ENCODE measurements around the gene VAC14.
A peak's percentile ranks its signal among the peaks of the same experiment; 100 is the strongest.

The VAC14 gene

DNA sequence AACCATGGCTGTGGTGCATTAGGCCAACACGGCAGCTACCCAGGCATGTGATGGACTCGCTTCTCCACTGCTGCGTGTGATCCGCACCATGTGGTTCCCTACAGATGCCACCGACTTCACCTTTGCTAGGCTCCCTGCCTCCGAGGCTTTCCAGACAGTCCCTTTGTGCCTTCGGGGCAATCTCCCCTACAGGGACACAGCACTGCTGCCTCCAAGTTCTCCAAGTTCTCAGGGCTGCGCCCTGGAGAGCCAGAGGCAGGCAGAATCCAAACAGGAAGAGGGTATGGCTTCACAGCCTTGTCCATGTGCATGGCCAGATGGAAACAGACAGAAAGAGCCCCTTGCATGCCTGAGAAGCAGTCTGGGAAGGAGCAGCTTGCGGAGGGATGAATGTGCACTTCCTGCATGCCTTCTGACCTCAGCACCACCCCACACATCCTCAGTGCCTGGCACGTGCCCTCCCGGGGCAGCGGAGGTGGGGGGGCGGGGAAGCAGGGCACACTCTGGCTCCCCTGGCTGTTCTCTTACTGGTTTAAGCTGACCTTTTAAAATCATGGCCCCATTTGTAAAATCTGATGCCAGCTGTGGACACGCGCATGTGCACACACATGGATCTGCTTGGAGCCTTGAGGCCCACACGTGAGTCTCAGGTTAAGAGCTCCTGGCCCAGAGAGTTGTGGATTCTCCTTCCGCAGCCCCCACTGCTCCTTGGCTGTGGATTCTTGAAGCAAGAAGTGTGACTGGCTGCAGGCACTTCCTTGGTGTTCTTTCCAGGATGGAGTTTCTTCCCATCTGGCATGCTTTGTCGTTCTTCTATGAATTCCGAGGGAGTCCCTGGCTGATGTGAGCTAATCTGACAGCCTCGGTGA is 59.8 kb downstream of the VAC14 start:
- Histone ChIP-seq H3K36me3 (ENCODE audit: insufficient read depth, low read length) (peaks cover 29% of the 10 kb centered on the region), H3K27me3 (ENCODE audit: insufficient read depth, low read length) (no peaks in the 10 kb centered on the region), H3K27ac (ENCODE audit: low read depth, low read length) (no peak overlapping the region), H3K9ac (ENCODE audit: low read depth, low read length) (no peak overlapping the region), H3K9me3 (ENCODE audit: insufficient read depth, low read depth, low read length) (no peaks in the 10 kb centered on the region), H3K4me3 (ENCODE audit: low read length) (no peak overlapping the region), H3K4me1 (ENCODE audit: insufficient read depth, low read length) (peaks cover 9% of the 10 kb centered on the region; the same call in 1 of the 2 replicates)
- WGBS: 93% methylated on average over 20 of the region's 20 CpGs

DNA sequence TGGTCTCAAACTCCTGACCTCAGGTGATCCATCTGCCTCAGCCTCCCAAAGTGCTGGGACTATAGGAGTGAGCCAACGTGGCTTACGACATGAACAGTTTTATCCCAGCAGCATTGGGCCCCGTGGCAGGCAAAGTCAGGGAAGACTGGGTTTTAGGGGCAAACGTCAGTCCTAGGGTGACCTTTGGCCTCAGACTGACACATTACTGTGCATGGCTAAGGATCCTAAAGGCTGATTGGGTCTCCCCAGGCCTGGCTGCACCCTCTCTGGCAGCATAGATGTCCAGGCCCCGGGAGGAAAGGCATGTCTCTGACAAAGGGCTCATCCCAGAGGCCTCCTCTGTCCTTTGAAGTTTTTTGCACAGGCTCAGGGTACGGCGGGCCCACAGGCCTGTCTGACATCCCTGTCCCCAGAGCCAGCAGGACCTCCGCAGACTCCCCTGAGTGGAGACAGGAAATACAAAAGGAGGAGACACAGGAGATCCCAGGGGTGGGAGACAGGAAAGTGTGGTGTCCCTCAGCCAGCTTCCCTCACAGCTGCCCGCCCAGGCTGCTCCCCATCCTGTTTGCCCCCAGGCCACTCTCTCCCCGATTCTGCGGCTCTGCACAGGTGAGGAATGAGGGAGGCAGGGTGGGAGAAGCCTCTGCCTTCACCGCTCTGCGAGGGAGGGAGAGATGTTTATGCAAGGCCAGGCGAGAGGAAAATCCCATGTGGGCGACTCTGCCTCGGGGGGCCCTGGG is 60.6 kb downstream of the VAC14 start:
- Histone ChIP-seq H3K9ac (ENCODE audit: low read depth, low read length) (no peak overlapping the region), H3K9me3 (ENCODE audit: insufficient read depth, low read depth, low read length) (no peaks in the 10 kb centered on the region), H3K27me3 (ENCODE audit: insufficient read depth, low read length) (no peaks in the 10 kb centered on the region), H3K36me3 (ENCODE audit: insufficient read depth, low read length) (peaks cover 29% of the 10 kb centered on the region), H3K27ac (ENCODE audit: low read depth, low read length) (no peak overlapping the region), H3K4me1 (ENCODE audit: insufficient read depth, low read length) (peaks cover 9% of the 10 kb centered on the region; the same call in 1 of the 2 replicates), H3K4me3 (ENCODE audit: low read length) (no peak overlapping the region)
- WGBS: 92% methylated on average over 16 of the region's 16 CpGs

DNA sequence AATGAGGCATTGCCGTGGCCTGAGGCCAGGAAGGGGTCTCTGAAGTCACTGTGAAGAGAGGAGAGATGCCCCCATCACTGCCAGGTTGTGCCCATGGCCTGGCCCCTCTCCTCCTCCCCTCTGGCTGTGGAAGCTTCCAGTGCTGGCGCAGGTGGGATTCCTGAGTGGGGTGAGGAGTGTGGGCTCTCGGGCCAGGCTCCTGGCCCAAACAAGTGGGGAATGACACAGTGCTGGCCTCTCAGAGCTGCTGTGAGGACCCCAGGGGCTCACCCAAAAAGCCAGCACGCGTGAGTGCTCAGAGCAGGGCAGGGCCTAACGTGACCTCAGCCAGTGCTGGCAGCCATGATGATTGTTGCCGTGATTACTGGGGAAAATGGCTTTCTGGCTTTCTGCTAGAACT is 61.6 kb downstream of the VAC14 start:
- peaks cover 9% of the 10 kb centered on the region; the same call in 1 of the 2 replicates for H3K4me1 ChIP-seq (ENCODE audit: insufficient read depth, low read length)
- no peak overlapping the region for H3K9ac ChIP-seq (ENCODE audit: low read depth, low read length)
- H3K27me3 ChIP-seq (ENCODE audit: insufficient read depth, low read length): no peaks in the 10 kb centered on the region
- no peak overlapping the region for H3K27ac ChIP-seq (ENCODE audit: low read depth, low read length)
- WGBS: 92% methylated on average over 7 of the region's 7 CpGs
- H3K9me3 ChIP-seq (ENCODE audit: insufficient read depth, low read depth, low read length): no peaks in the 10 kb centered on the region
- no peak overlapping the region for H3K4me3 ChIP-seq (ENCODE audit: low read length)
- H3K36me3 ChIP-seq (ENCODE audit: insufficient read depth, low read length): peaks cover 25% of the 10 kb centered on the region

DNA sequence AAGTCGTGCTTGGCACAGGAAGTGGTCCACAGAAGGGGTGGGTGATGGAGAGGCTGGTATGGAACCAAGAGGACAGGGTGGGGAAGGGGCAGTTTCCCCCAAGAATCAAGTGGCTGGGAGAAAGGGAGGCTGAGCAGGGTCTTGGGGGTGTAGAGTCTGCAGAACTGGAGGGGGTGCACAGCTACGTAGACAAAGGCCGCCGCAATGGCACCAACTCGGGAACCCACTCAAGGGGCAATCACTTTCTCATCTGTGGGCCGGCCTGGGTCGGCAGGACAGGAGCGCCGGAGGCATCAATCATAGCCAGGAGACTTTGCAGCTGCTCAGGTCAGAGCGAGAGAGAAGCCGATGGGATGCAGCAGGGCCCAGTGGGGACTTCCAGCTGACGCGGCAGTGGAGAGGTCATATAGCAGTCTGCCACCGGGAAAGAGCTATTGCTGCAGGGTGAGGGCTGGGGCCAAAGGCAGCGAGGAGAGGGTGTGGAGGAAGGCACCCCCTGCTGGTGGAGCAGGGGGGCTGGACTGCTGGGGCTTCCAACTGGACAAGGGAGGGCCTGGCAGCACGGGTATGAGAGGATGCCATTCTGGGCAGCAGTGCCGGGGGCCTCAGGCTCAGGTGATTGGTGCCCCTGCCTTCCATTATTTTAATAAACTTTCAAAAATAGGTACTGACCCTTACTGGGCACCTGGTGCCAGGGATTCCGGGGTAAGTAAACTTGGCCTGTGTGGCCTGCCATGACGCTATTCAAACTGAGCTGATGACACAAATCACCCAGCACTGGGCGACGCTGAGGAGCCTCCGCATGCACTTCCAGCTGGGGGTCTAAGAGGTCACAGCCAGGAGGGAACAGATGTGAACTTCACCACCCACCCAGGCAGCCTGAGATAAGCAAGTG is 62.6 kb downstream of the VAC14 start:
- H3K9me3 ChIP-seq (ENCODE audit: insufficient read depth, low read depth, low read length): no peaks in the 10 kb centered on the region
- 81% methylated on average over 22 of the region's 22 CpGs for WGBS
- H3K27me3 ChIP-seq (ENCODE audit: insufficient read depth, low read length): no peaks in the 10 kb centered on the region
- H3K4me3 ChIP-seq (ENCODE audit: low read length): no peak overlapping the region
- peaks cover 15% of the 10 kb centered on the region for H3K36me3 ChIP-seq (ENCODE audit: insufficient read depth, low read length)
- peaks cover 9% of the 10 kb centered on the region; the same call in 1 of the 2 replicates for H3K4me1 ChIP-seq (ENCODE audit: insufficient read depth, low read length)
- no peak overlapping the region for H3K9ac ChIP-seq (ENCODE audit: low read depth, low read length)
- no peak overlapping the region for H3K27ac ChIP-seq (ENCODE audit: low read depth, low read length)

DNA sequence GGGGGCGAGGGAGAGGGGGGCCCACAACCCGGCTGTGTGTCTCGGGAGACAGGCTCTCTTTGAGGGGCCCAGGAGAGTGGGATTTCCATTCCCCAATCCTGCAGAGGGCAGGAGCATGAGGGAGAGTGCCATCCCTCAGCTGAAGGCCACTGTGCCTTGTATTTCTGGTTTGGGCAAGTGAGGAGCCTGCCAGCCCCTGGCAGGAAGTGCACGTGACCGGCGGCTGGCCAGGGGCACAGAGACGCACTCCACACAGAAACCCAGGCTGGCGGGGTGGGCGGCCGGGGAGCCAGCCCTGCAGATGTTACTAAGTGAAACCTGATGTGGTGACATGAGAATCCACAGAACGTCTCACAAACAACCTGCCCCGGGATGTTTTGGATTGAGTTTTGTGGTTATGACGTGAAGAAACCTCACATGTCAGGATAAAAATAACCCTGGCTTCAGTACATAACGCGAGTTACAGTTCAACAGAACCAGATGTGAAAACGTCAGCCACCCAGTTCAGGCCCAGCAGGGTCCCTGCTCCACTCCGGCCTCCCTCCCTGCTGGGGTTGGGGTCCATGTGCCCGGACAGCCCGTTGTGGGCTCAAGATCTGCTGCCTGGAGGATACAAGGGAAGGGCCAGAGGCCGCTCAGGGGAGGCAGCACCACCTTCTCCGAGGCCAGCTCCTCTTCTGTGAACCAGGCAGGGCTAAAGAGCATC is 63.4 kb downstream of the VAC14 start:
- no peak overlapping the region for H3K9ac ChIP-seq (ENCODE audit: low read depth, low read length)
- peaks cover 9% of the 10 kb centered on the region; the same call in 1 of the 2 replicates for H3K4me1 ChIP-seq (ENCODE audit: insufficient read depth, low read length)
- WGBS: 91% methylated on average over 21 of the region's 21 CpGs
- no peaks in the 10 kb centered on the region for H3K9me3 ChIP-seq (ENCODE audit: insufficient read depth, low read depth, low read length)
- peak overlapping the region; percentile 25; the same call in 1 of the 2 replicates for H3K27ac ChIP-seq (ENCODE audit: low read depth, low read length)
- no peaks in the 10 kb centered on the region for H3K27me3 ChIP-seq (ENCODE audit: insufficient read depth, low read length)
- peaks cover 10% of the 10 kb centered on the region; the same call in 1 of the 2 replicates for H3K36me3 ChIP-seq (ENCODE audit: insufficient read depth, low read length)
- no peak overlapping the region for H3K4me3 ChIP-seq (ENCODE audit: low read length)

DNA sequence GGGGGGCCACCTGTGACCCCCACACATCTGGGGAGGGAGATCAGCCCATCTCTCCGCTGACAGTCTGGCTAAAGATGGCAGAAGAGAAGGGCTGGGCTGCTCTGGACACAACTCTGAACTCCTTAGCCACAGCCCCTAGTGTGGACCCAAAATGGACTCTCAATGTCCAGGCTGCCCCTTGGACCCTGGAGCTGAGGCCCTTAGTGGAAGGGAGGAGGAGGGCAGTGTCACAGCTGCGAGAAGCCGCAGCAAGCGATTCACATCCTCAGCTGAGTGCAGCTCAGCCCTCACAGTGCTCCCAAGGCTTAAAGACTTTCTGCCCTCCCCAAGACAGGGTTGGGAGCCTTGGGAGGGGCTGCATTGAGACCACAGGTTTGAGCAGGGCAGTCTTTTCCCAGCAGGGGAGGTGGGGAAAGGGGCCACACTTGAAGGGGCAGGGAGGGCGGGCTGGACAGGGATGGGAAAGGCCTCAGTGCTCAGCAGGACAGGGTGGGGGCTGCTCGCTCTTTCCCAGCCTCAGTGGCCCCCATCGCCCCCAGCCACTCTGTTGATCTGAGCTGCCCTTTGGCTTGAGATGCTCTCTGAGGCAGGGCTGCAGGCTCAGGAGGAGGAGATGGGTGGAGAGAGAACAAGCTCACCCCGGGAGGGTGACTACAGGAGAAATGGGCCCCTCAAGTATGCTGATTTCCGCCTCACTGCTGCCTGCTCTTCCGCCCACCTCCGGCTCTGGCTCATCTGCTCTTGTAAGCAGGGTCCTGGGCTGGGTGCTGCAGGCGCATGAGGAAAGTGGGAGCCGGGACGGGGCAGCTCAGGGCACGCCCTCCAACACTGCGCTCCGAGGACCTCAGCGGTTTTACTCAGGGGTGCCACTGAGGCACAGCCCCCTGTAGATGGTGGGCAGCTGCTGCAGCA is 64.2 kb downstream of the VAC14 start:
- H3K4me3 ChIP-seq (ENCODE audit: low read length): no peak overlapping the region
- no peaks in the 10 kb centered on the region for H3K27me3 ChIP-seq (ENCODE audit: insufficient read depth, low read length)
- H3K9me3 ChIP-seq (ENCODE audit: insufficient read depth, low read depth, low read length): no peaks in the 10 kb centered on the region
- peaks cover 10% of the 10 kb centered on the region; the same call in 1 of the 2 replicates for H3K36me3 ChIP-seq (ENCODE audit: insufficient read depth, low read length)
- 78% methylated on average over 18 of the region's 18 CpGs for WGBS
- peaks cover 9% of the 10 kb centered on the region; the same call in 1 of the 2 replicates for H3K4me1 ChIP-seq (ENCODE audit: insufficient read depth, low read length)
- H3K9ac ChIP-seq (ENCODE audit: low read depth, low read length): no peak overlapping the region
- H3K27ac ChIP-seq (ENCODE audit: low read depth, low read length): peak overlapping the region; percentile 25; the same call in 1 of the 2 replicates

DNA sequence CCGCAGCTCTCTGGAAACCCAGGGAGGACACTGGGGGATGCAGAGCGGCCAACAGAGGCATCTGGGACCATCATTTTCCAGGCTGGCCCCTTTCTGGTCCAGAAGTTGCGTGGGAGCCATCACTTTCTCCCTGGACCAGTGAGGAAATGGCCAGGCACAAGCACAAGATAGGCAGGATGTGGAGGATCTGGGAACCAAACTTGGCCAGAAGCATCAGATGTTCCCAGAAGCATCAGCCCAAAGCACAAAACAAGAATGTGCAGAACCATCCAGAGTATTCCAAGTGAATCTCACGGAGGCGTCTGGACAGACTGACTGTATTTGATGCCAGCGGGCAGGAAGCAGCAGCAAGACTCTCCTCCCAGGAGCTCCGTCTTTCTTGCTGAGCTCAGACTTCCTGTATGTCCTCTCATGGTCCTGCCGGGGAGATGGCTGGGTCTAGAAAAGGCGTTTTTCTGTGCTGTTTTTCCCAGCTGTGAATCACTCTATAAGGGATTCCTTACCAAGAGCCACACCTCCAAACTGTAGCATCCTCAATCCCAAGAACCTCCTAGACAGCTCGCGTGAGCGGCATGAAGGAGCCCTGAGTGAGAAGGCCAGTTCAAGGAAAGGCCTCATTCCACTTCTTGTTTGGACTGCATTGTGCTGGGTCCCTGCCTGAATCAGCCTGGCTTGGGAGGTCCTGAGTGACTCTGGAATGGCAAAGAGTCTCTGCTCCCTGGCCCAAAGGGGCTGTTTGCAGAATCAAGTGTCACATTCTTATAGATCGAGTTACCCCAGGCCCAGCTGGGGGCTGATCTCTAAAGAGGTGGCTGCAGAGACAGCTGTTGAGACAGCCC is 65.6 kb downstream of the VAC14 start:
- H3K27me3 ChIP-seq (ENCODE audit: insufficient read depth, low read length): no peaks in the 10 kb centered on the region
- no peak overlapping the region for H3K9ac ChIP-seq (ENCODE audit: low read depth, low read length)
- 88% methylated on average over 13 of the region's 13 CpGs for WGBS
- peaks cover 9% of the 10 kb centered on the region; the same call in 1 of the 2 replicates for H3K36me3 ChIP-seq (ENCODE audit: insufficient read depth, low read length)
- H3K4me1 ChIP-seq (ENCODE audit: insufficient read depth, low read length): peaks cover 9% of the 10 kb centered on the region; the same call in 1 of the 2 replicates
- H3K27ac ChIP-seq (ENCODE audit: low read depth, low read length): no peak overlapping the region
- H3K9me3 ChIP-seq (ENCODE audit: insufficient read depth, low read depth, low read length): no peaks in the 10 kb centered on the region
- H3K4me3 ChIP-seq (ENCODE audit: low read length): no peak overlapping the region

DNA sequence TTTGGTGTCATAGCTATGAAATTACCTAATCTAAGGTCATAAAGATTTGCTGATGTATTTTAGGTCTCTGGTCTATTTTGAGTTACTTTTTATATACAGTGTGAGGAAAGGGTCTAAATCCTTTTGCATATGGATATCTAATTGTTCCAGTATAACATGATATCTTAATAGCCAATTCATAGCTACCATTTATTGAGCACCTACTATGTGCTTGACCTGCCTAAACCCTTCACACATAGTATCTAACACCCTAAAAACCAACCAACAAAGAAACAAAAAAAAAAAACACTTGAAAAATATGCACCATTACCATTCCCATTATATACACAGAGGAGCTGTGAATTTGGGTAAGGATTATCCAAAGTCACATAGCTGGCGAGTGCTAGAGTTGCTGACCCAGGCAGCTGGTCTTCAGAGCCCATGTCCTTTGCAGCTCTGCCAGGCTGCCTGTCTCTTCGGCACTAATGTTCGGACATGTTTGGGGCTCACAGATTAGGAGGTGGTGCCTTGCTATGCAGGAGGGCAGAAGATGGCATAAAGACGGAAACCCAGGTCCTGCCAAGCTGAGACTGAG is 66.3 kb downstream of the VAC14 start:
- H3K9ac ChIP-seq (ENCODE audit: low read depth, low read length): no peak overlapping the region
- 95% methylated on average over 4 of the region's 4 CpGs for WGBS
- no peaks in the 10 kb centered on the region for H3K9me3 ChIP-seq (ENCODE audit: insufficient read depth, low read depth, low read length)
- H3K4me3 ChIP-seq (ENCODE audit: low read length): no peak overlapping the region
- H3K36me3 ChIP-seq (ENCODE audit: insufficient read depth, low read length): peaks cover 9% of the 10 kb centered on the region; the same call in 1 of the 2 replicates
- no peaks in the 10 kb centered on the region for H3K27me3 ChIP-seq (ENCODE audit: insufficient read depth, low read length)
- H3K4me1 ChIP-seq (ENCODE audit: insufficient read depth, low read length): peaks cover 9% of the 10 kb centered on the region; the same call in 1 of the 2 replicates
- no peak overlapping the region for H3K27ac ChIP-seq (ENCODE audit: low read depth, low read length)

DNA sequence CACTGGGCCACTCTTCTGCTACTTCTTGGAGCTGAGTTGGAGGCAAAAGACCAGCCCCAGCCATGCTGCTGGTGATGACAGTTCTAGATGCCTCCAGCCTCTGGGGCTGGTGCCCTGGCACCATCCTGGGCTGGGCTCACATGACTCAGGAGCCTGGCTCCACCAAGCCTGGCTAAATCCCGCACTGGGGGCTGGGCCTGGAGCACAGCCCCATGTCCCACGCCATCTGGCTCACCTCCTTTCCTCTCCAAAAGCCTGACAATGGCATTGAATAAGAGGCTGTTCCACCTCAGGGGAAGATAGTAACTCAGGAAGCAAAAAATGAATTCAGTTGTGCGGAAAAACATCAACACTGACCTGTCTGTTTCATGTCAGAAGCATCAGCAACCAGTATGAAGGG is 70.0 kb downstream of the VAC14 start:
- H3K27ac ChIP-seq (ENCODE audit: low read depth, low read length): no peak overlapping the region
- no peak overlapping the region for H3K9ac ChIP-seq (ENCODE audit: low read depth, low read length)
- peaks cover 24% of the 10 kb centered on the region for H3K36me3 ChIP-seq (ENCODE audit: insufficient read depth, low read length)
- WGBS: 94% methylated on average over 3 of the region's 3 CpGs
- no peak overlapping the region for H3K4me3 ChIP-seq (ENCODE audit: low read length)
- no peaks in the 10 kb centered on the region; the same call in 1 of the 2 replicates for H3K4me1 ChIP-seq (ENCODE audit: insufficient read depth, low read length)
- H3K27me3 ChIP-seq (ENCODE audit: insufficient read depth, low read length): no peaks in the 10 kb centered on the region
- H3K9me3 ChIP-seq (ENCODE audit: insufficient read depth, low read depth, low read length): no peaks in the 10 kb centered on the region
